HepG2 (cell line): Measurements from ENCODE around the gene BOD1L1.

Experiments used
- ATAD3A ChIP-seq: sonication (generic); formaldehyde crosslinking; IDR thresholded peaks from 2 replicates; pipeline ENCODE4 v1.4.0; 2020; ENCODE audit warnings: missing genetic modification reagents
- DBP ChIP-seq: sonication (generic); formaldehyde crosslinking; IDR thresholded peaks from 2 replicates; pipeline ENCODE4 v1.4.0; 2020; ENCODE audit warnings: missing genetic modification reagents; ENCODE audit errors: not compliant biosample characterization
- E2F1 ChIP-seq: sonication (generic); formaldehyde crosslinking; IDR thresholded peaks from 2 replicates; pipeline ENCODE4 v1.5.0; 2020; ENCODE audit warnings: missing genetic modification reagents
- EP300 ChIP-seq, 3 experiments: sonication (generic) in 1 of 3; formaldehyde crosslinking in 1 of 3; IDR thresholded peaks; 2 replicates each; pipeline versions ENCODE4 v1.5.1 to v1.6.1; 2011 to 2020; ENCODE audit warnings: low read depth in 2 of 3, low read length in 2 of 3, borderline replicate concordance in 1 of 3, improper control_type of control experiment in 1 of 3, mild to moderate bottlenecking in 1 of 3, missing genetic modification reagents in 1 of 3, moderate library complexity in 1 of 3
- MXI1 ChIP-seq: IDR thresholded peaks from 3 replicates; pipeline ENCODE4 v1.6.1; 2012; ENCODE audit warnings: low read depth, low read length, inconsistent platforms, borderline replicate concordance
- RAD21 ChIP-seq: fragments of 450-650 bp; formaldehyde crosslinking; IDR thresholded peaks from 2 replicates; pipeline ENCODE4 v1.5.0; 2020; ENCODE audit warnings: mild to moderate bottlenecking
- TF ChIP-seq, protein P1 (sequence below): sonication (generic); formaldehyde crosslinking; conservative IDR thresholded peaks from 2 replicates; pipeline ENCODE4 v1.5.0; 2020; ENCODE audit warnings: missing genetic modification reagents
- TF ChIP-seq, protein P2 (sequence below): sonication (generic); formaldehyde crosslinking; IDR thresholded peaks from 2 replicates; pipeline ENCODE4 v1.8.1; 2023; ENCODE audit warnings: mild to moderate bottlenecking, missing genetic modification reagents

DNA sequence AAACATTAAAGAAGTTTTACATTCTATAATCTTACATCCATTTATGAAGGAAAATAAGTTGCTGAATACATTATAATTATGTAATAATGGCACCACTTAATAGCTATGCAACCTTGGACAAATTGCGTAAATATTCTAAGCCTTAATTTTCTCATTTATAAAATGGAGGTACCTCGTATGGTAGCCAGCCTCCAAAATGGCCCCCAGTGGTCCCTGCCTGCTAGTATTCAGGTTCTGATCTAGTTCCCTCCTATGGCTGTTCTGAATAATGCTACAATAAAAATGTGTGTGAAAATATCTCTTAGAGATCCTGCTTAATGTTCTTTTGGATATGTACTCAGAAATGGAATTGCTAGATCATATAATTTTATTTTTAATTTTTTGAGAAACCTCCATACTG, 72.2 kb downstream of the BOD1L1 start:
- TF ChIP-seq ATAD3A (CRISPR knock-in tag): no peak
- no peak for TF ChIP-seq RAD21
- no peak for TF ChIP-seq MXI1
- no peak for TF ChIP-seq EP300 (IDR thresholded peaks at IDR 0.05; ENCODE audit: low read depth in 2 of 2, low read length in 2 of 2)
- no peak for TF ChIP-seq EP300 (CRISPR knock-in tag; IDR thresholded peaks at IDR 0.05; ENCODE audit: borderline replicate concordance)
- TF ChIP-seq, protein P1, sequence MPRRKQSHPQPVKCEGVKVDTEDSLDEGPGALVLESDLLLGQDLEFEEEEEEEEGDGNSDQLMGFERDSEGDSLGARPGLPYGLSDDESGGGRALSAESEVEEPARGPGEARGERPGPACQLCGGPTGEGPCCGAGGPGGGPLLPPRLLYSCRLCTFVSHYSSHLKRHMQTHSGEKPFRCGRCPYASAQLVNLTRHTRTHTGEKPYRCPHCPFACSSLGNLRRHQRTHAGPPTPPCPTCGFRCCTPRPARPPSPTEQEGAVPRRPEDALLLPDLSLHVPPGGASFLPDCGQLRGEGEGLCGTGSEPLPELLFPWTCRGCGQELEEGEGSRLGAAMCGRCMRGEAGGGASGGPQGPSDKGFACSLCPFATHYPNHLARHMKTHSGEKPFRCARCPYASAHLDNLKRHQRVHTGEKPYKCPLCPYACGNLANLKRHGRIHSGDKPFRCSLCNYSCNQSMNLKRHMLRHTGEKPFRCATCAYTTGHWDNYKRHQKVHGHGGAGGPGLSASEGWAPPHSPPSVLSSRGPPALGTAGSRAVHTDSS (CRISPR knock-in tag): no peak
- TF ChIP-seq, protein P2, sequence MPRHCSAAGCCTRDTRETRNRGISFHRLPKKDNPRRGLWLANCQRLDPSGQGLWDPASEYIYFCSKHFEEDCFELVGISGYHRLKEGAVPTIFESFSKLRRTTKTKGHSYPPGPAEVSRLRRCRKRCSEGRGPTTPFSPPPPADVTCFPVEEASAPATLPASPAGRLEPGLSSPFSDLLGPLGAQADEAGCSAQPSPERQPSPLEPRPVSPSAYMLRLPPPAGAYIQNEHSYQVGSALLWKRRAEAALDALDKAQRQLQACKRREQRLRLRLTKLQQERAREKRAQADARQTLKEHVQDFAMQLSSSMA (CRISPR knock-in tag): no peak
- TF ChIP-seq DBP (CRISPR knock-in tag): no peak
- no peak for TF ChIP-seq E2F1 (CRISPR knock-in tag)
